ENCODE measurements around the gene ASPDH.

Gene ASPDH

DNA sequence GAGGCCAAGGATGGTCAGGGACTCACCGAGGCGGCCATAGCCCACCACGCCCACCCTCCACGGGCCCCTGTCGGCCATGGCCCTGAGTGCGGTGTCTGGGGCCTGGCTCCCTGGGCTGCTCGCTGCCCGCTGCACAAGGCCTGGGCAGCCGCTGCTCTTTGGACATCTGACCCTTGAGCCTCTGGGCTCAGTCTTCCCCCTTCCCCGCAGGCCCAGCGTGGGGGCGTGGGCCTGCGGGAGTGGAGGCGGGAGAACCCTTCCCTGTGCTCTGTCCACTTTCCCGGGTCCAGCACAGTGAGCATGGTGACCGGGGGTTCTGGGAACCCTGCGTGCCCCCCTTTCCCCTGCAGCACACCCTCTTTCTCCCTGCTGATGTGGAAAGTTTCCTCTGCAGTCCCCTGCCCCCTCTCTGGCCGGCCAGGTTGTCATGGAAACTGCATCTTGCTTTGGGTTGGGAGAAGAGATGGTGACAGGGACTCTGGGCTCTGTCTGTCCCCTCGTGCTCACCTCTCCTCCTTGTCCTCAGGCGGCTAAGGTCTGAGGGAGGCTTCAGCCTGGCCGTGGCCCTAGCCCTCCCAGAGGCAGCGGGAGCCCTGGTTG is at the start of gene ASPDH:
Gene ASPDH (minus strand): TSS at position 168 of the 600 bp plus-strand sequence. CDS start 90 bp downstream, at position 78.
- DNase-seq: peak; percentile 36

DNA sequence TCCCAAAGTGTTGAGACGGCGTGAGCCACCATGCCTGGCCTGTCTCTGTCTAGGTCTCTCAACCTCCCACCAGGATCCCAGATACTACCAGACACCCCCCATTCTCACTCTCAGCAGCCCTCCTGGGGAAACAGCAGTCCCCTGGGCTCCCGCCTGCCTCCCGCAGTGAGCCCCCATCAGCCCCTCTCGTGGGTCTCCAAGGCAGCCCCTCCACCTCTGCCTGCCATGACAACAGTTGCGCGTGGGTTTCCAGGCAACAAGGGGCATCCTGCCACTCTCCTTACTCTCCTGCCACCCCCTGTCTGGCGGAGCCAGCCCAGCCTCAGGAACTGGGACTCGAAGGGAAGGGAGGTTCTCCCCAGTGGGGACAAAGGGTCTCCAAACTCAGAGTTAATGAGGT is 49.3 kb upstream of the ASPDH start:
- no peak for DNase-seq

DNA sequence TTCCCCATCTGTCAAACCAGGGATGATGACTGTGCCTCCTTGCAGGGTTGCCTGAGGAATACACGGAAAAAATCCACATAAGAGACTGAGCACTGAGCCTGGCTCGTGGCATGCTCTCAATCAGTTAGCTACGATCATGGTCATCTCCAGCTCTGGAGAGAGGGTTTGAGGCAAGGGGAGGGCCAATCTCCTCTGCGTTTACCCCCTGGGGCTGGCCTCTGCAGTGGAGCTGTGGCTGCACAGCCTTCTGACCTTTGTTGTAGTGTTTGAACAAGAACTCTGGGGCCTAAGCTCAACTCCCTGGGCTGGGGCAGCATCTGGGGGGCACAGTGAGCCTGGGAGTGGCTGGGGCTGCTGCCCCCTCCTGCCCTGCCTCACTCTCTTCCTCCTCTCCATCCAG is 48.6 kb upstream of the ASPDH start:
- DNase-seq: no peak

DNA sequence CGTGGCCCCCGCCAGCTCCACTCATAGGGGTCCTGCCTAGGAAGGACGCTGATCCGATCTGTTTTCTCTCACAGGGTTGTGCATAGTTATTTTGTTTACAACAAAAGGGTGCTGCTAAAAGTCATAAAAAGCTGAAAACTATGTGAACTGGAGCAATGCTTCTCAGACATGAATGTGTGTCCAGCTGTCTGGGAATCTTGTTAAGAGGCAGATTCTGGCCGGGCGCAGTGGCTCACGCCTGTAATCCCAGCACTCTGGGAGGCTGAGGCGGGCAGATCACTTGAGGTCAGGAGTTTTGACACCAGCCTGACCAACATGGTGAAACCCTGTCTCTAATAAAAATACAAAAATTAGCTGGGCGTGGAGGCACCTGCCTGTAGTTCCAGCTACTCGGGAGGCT is 45.9 kb upstream of the ASPDH start:
- DNase-seq: no peak

DNA sequence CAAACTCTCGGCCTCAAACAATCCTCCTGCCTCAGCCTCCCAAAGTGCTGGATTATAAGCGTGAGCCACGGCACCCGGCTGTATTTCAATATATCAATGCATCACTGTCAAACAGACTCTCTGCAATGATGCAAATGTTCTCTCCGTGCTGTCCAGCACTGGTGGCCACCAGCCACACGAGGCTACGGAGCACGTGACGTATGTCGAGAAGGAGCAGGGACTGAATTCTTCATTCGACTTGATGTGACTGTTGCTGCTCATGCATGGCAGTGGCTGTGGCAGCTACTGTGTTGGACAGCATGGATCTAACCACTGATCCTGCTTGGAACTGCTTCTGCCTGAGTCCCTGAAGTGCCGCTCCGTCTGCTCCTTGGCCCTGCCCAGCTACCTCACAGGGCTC is 44.7 kb upstream of the ASPDH start:
- no peak for DNase-seq

DNA sequence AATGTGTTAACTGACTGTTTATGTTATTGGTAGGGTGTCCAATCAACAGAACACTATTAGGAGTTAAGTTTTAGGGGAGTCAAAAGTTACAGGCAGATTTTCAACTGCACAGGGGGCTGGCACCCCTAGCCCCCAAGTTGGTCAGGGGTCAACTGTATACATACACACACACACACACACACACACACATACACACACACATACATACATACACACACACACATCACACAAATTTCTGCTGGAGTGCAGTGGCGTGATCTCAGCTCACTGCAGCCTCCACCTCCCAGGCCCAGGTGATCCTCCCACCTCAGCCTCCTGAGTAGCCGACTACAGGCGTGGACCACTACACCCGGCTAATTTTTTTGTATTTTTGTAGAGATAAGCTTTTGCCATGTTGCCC is 44.3 kb upstream of the ASPDH start:
- DNase-seq: no peak

DNA sequence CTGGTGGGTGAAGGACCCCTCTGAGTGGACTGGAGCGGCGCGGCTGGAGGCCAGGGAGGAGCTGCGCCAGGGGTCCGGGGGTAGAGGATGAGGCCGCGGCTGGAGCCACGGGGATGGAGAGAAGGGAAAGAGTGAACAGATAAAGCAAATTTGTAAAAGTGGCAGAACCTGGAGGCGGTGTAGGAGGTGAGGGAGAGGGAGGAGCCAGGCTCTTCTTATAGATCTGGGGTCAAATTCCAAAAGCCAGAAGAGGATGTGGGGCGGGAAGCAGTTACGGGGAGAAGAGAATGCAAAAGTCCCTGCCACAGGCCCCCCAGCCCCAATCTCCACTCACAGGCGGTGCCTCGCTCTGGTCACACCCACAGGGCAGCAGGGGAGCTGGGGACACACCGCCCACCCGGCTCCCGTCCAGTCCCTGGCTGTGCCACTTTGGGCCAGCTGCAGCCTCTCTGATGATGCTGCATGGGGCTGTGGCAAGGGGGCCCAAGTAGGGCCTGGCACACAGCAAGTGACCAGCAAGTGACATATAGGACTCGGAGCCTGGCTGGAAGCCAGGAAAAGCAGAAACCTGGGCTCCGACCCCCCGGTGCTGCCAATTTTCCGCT is 43.4 kb upstream of the ASPDH start:
- no peak for DNase-seq

DNA sequence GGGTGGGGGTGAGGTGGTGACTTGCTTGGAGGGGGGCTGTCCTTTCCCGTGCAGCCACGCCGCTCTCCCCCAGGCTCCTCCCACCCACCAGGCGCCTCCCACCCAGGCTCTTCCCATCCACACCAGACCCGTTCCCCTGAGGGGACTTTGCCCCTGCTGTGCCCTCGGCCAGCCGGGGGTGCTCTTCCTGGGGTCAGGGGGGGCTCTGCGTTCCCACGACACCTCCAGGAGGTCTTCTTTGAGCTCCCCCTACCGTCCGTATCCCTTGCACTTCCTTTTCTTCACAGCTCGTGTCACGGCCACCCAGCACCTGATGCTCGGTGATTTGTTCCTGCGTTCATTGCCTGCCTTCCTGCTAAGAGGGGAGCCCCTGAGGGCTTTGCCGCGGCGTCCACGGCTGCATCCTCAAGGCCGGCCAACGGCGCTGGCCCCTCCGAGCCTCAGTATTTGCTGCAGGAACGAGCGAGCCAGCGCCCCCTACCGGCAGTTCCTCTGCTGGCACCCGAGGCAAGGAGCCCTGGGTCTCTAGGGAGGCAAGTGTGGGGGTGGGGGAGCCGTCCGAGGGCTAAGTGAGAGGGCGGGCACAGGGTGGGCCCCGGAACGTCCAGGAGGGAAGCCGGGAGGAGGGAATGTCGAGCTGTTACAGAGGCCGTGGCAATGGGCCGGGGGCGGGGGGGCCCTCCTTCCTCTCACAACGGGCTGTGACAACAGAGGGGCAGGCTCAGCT is 42.7 kb upstream of the ASPDH start:
- peak; percentile 83 for DNase-seq

DNA sequence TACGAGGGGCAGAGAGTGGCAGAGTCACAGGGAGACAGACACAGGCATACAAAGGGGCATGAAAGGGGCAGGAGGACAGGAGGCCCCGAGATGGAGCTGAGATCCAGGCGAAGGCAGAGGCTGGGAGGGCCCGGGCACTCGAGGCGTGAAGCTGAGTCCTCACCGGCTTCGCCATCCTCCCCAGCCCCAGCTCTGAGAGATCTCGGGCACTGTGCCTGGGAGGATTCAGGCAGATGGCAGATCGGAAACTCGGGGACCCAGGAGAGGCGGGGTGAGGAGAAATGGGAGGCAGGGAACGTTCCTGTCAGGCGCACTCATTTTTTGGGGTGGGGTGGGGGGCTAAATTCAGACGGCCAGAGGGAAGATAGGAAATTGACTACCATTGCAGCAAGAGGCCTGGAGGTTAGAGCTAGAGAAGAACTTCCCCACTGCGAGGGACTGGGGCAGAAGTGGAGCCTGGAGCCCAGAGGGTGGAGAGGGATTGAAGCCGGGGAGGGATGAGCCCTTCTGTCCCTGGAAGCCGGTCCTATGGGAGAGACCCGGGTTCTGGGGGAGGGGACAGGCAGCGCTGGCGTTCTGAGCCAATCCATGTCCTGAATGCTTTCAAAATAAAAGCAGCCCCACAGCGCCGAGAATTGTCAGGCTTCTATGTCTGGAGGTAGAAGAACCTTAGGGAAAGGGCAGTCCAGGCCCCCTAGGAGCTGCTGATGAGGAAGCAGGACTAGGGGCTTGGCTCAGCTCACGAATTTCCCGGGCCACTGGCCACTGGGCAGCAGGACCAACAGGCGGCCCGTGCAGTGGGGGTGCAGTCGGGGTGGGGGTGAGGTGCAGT is 42.0 kb upstream of the ASPDH start:
- DNase-seq: no peak

DNA sequence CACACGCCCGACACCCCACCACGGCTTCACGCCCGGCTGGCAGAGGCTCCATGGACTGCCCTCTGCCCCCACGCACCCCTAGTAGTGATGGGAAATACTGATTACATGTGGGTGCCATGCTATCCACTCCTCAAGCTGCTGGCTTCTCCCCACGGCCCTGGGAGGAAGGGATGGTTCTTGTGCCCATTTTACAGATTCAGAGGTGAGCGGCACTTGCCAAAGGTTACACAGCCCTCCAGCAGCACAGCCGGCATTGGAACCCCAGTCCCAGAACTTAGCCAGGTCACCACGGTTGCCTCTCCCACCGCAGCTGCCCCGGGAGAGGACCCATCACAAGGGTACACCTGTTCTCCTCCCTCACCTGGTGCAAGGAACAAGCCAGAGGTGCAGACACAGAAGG is 41.3 kb upstream of the ASPDH start:
- DNase-seq: no peak

DNA sequence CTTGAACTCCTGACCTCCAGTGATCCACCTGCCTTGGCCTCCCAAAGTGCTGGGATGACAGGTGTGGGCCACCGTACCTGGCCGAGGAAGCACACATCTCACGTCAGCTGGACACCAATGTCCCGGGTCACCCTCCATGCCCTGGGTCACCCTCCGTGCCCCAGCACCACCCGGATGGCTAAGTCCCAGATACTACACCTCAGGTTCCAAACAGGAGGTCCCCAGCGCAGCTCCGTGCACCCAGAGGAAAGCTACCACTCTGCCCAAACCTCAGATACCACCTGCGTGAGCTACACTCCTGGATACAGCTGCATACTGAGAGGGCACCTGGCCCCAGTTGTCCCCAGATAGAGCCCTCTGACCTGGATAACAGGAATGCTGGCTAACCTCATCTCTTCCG is 40.5 kb upstream of the ASPDH start:
- no peak for DNase-seq

DNA sequence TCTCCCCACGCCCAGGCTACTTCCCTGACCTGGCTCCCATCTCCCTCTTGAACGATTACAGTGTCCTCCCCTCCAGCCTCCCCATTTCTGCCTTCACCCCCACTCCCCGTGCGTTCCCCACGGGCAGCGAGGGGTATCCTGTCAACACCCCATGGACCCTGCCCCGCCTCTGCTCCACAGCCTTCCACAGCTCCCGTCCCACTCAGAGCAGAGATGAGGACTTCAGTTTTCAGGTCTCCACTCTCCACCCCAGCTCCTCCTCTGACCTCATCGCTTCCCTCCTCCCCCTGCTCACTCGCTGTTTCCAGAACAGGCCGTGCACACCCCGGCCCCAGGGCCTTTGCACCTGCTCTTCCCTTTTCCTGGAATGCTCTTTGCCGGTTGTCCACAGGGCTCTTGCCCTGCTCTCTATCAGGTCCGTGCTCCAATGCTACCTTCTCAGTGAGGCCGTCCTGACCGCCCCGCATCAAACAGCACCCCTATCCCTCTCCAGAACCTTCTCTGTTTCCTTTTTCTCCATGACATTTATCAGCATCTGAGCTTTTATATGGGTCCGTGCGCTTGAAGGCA is 39.5 kb upstream of the ASPDH start:
- DNase-seq: no peak

DNA sequence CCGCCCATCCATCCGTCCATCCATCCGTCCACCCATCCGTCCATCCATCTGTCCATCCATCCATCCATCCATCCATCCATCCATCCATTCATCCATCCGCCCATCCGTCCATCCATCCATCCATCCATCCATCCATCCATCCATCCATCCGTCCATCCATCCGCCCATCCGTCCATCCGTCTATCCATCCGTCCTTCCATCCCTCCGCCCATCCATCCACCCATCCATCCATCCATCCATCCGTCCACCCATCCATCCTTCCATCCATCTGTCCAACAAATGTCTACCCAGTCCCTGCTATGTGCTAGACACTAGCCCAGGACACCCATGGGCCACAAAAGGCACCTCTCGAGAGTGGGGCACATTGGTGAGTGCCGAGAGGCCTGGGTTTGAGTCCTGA is 38.8 kb upstream of the ASPDH start:
- no peak for DNase-seq

DNA sequence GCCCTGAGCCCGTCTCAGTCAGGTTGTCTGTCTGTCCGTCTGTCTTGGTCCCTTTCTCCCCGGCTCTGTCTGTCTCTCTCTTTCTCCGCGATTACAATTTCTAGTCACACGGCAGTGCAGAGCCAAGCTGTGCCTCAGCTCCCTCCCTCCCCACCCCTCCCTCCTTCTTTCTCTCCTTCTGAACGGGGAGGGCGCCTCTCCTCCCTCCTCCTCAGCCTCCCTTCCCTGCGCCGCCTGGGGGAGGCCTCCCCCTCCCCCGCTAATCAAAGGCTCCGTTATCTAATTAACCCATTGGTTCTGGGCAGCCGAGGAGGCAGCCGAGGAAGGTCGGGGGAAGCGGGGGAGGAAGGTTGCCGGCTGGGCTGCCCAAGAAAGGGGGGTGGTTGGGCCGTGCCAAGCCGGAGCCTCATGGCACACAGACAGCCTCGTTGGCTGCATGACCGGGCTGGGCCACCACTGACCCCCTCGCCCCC is 38.0 kb upstream of the ASPDH start:
- DNase-seq: peak; percentile 84

DNA sequence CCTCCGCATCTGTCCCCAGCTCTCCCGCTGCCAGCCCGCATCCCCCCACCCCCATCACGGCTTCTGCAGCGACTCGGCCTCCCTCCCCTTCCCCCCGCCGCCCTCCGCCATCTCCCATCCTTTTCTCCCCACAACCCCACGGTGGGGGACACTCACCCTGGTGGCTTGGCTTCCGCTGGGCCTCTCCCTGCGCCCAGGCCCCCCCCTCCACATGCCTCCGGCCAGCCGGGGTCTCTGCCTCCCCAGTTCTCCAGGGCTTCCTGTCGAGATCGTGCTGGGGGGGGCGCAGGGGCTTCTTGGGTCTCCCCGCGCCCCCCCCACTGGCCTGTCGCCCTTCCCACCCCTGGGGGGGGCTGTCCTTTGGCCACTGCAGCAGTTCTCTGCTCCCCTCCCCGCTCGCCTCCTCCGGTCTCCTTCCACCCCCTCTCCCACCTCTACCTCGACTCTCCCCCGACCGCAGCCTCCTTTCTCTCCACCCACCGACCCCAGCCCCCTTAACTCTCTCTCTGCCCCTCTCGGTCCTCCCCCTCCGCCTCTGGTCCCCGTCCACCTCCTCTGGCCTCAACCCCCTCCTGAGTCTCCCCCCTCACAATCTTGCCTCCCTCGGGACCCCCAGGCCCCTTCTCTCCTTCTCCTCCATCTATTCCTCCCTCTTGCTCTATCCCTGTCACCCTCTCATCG is 37.5 kb upstream of the ASPDH start:
- DNase-seq: no peak

DNA sequence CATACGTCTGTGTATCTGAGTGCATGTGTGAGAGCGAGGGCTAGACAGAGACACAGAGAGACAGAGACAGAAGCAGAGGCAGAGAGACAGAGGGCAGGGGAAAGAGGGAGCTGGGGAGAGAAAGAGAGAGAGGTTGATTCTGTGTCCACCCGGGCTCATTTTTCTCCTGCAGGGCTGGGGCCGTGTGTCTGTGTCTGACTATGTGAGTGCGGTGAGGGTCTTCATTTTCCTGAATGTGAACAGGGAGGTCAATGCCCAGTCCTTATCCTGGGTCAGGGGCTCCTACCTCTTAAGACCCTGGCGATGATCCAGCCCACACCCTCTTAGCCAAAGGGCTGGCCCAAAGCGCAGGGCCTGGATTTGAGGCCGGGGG is 36.9 kb upstream of the ASPDH start:
- DNase-seq: no peak

DNA sequence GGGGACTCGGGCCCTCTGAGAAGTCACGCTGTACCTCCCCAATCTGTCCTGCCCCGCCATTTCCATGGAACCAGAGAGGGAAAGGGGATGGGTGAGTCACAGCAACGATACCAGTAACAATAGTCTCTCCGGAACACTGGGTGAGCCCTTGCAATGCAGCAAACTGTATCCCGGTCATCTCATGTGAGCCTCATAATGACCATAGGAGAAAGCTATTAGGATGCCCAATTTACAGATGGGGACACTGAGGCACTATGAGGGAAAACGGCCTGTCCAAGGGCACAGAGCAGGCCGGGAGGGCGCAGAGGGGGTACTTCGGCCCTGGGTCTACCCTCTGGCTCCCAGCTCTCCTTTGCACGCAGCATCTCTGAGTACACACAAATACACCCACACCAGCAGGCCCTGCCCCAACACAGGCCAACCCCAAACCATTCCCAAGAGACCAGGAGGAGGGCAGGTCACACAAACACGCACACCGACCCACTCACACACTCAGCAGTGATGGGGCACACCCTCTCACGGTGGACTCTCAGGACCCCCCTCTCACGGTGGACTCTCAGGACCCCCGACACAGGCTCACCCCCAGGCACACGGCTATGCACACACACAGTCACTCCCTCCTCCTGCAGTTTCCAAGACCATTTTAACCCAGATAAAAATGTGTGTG is 36.3 kb upstream of the ASPDH start:
- no peak for DNase-seq

DNA sequence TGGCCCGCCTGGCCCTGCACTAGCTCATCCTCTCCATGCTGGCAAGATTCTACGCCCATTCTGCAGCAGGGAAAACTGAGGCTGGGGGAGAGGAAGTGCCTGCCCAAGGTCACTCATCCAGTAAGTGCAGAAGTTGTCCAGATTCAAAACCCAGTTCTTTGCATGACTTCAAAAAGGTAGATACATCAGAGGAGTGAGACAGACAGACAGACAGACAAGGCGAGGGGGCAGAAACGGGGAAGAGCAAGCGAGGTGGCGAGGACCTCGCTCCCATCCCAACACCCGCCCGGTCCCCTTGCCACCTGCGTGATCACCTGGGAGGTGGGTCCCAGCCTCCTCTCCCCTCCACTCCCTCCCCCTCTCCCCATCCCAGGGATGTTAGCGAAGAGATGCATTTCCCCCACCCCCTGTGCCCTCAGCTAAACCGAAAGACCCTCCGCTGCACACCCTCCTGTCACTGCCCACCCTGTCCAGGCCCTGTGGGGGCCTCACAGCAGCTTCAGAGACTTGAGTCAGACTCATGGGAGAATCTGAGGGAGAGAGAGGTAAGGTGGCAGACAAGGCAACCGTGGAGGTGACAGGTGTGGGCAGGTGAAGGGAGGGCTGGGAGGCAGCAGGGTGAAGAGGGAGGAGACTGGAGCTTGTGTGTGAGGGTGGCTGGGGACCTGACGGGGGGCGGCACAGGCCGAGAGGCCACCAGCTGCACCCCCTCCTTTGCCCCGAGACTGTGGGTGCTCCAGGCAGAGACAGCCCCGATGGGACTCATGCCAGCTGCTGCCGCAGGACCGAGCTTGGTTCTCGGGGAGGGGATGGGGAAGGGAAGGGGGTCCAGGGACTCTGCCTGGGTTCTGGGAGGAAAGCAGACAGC is 35.6 kb upstream of the ASPDH start:
- no peak for DNase-seq

DNA sequence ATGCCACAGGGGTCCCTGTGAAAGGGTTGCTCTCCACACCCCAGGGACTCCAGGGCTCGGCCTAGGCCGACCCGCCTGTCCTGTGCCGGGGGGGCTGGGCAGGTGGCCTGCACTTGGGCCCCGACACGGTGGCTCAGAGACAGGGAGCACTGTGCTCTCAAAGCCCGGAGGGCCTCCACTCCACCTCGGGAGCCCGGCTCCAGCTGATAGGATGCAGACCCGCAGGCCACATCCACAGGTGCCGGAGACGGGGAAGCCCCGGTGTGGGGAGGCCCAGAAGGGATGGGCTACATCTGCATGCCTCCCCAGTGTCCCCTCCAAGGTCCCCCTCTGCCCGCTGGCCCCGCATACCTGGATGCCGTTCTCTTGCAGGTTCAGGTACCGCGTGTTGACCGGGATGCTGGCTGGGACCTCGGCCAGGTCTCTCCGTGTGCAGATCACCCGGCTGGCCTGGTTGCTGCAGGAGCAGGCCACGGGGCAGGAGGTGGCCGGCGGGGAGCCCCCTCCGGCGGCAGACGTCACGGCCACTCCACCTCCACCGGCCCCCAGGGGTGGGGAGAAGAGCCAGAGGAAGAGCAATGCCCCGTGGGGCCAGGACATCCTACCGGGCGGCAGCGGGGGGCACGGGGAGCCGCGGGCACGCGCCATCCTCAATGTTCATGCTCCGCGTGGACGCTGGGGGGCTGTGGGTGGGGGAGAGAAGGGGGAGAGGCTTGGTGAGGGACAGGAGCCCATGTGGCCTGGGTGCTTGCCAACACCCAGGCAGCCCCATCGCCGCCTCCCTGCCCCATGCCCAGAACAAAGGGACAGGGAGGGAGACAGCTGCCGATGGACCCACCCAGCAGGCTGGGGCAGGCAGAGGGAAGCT is 34.7 kb upstream of the ASPDH start:
- DNase-seq: peak; percentile 68
